Memory B cell (primary cell): ENCODE results near the gene STAM2.

Source experiments
- ATAC-seq: fragments of 150-1000 bp; cut with Tn5 transposase; 2 replicates; pipeline ENCODE4 v1.10.0; 2021; ENCODE audit warnings: low read depth, mild to moderate bottlenecking, moderate library complexity
- DNase-seq, 2 donors: peaks; one replicate each; pipeline ENCODE4 v3.0.0; 2022; ENCODE audit warnings: low spot score in 2 of 2
- H3K27ac Mint-ChIP-seq: one replicate; pipeline ENCODE4 v1.8.0; 2022; ENCODE audit warnings: mild to moderate bottlenecking, moderate library complexity, mixed read lengths
- H3K27me3 Mint-ChIP-seq: one replicate; pipeline ENCODE4 v1.8.0; 2022; ENCODE audit warnings: mixed read lengths
- H3K36me3 Mint-ChIP-seq: one replicate; pipeline ENCODE4 v1.8.0; 2022; ENCODE audit warnings: mild to moderate bottlenecking, mixed read lengths
- H3K4me1 Mint-ChIP-seq: one replicate; pipeline ENCODE4 v1.8.0; 2022; ENCODE audit warnings: mixed read lengths
- H3K4me3 Mint-ChIP-seq: one replicate; pipeline ENCODE4 v1.8.0; 2022; ENCODE audit warnings: mild to moderate bottlenecking, moderate library complexity, mixed read lengths
- H3K9me3 Mint-ChIP-seq: one replicate; pipeline ENCODE4 v1.8.0; 2022; ENCODE audit warnings: mixed read lengths

The STAM2 gene

DNA sequence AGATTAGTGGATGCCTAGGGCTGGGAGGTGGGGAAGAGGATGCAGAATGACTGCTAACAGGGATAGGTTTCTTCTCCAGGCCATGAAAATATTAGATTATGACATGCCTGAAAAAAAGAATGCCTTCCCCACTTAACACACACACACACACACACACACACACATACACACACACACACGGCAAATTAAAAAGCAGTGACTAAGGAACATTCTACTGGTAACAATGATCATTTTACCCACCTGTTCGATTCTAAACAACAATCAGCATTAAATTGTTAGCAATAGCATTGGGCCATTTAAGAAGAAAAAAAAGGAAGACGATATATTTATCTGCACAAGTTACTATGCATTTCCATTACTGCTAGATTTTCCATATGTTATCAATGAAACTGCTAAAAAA, 87.6 kb downstream of the STAM2 start:
- DNase-seq (no peak), ATAC-seq (no peak)
- no peak overlapping the region for H3K4me3 Mint-ChIP-seq
- no peak overlapping the region for H3K27ac Mint-ChIP-seq
- no peaks in the 10 kb centered on the region for H3K4me1 Mint-ChIP-seq
- H3K36me3 Mint-ChIP-seq, result no peaks in the 10 kb centered on the region
- H3K9me3 Mint-ChIP-seq, result no peaks in the 10 kb centered on the region
- H3K27me3 Mint-ChIP-seq, result no peaks in the 10 kb centered on the region

DNA sequence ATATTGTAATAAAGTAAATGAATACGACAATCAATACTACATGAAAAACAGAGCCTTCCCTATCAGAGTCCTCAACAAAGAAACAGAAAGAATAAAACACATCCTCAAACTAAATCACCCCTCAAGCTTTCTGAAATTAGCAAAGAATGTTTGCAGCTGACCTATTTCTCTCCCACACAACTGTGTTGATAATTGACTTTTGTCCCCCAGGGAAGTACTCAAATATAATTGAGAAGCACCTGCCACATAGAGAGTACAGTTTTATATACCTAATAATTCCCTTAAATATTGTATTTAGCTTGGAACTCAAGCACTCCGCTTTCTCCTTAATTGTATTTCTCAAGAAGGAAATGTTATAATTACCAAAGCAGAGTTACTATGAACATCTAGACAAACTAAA, 89.3 kb downstream of the STAM2 start:
- Mint-ChIP-seq H3K27ac (no peak overlapping the region), H3K4me3 (no peak overlapping the region), H3K9me3 (no peaks in the 10 kb centered on the region), H3K36me3 (no peaks in the 10 kb centered on the region), H3K27me3 (no peaks in the 10 kb centered on the region), H3K4me1 (no peaks in the 10 kb centered on the region)
- ATAC-seq (no peak), DNase-seq (no peak)

DNA sequence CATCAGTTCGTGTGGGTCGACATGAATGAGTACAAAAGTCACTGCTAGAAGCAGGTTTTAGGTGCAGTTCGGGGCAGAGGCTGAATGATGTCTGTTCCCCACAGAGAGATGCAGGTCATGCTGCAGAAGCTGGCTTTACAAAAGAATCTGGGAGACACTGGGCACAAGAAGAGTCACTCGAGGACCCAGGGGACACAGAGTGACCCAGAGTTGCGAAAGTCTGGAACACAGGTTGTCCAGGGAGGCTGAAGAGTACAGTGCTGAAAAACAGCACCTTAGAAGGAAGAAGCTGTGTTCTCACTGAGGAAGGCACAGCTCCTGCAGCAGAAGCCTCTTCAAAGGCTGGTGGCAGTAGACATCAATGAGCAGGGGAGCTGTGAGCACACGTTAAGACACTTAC, 91.5 kb downstream of the STAM2 start:
- no peak overlapping the region for H3K4me3 Mint-ChIP-seq
- H3K27ac Mint-ChIP-seq, result no peak overlapping the region
- no peak for ATAC-seq
- H3K4me1 Mint-ChIP-seq, result no peaks in the 10 kb centered on the region
- H3K36me3 Mint-ChIP-seq, result no peaks in the 10 kb centered on the region
- no peaks in the 10 kb centered on the region for H3K9me3 Mint-ChIP-seq
- H3K27me3 Mint-ChIP-seq, result no peaks in the 10 kb centered on the region
- no peak for DNase-seq

DNA sequence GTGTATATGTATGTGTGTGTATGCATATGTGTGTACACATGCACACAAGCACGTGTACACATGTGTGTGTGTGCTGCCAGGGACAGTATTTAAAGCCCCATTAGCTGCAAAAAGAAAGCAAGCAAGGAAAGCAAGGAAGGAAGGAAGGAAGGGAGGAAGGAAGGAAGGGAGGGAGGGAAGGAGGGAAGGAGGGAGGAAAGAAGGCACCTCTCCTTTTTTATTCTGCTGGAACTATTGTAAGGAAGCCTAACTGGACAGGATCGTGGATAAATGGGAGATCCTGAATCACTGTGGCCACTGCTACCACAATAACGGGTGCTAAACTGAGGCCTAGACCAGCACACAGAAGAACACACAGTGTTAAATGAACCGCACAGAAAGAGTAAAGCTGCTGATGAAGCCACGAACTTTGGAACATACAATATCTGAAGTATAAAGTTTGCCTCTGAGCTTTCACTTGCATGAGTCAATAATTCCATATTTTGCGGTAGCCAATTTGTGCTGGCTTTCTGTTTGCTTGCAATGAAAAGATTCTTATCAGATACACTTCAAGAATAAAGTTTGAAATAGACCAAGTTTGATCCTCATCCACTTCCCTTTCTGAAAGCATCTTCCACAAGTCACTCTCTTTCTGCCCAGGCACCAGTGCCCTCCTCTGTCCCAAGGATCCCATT, 92.2 kb downstream of the STAM2 start:
- Mint-ChIP-seq H3K9me3 (no peaks in the 10 kb centered on the region), H3K4me3 (no peak overlapping the region), H3K36me3 (no peaks in the 10 kb centered on the region), H3K27ac (no peak overlapping the region), H3K4me1 (no peaks in the 10 kb centered on the region), H3K27me3 (no peaks in the 10 kb centered on the region)
- no peak for DNase-seq
- no peak for ATAC-seq

DNA sequence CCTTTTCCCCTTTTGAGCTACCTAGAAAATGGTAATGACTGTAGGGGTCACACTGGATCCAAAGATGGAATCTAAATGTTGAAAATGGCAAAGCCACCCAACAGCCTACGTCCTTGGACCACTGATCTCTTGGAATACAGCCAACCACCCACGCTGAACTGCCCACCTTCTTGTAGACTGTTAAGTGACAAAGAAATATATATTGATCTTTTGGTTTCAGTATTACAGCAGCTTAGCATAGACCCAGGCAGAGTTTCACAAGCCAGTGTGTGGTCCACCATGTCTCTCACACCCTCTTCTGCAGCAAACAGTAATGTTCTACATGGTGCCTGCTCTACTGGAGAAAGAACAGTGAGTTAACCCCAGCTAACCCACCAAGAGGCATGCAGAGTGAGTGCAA, 96.9 kb downstream of the STAM2 start:
- peaks cover 2% of the 10 kb centered on the region for H3K9me3 Mint-ChIP-seq
- no peak for DNase-seq
- H3K36me3 Mint-ChIP-seq, result no peaks in the 10 kb centered on the region
- ATAC-seq, result no peak
- no peak overlapping the region for H3K27ac Mint-ChIP-seq
- no peaks in the 10 kb centered on the region for H3K4me1 Mint-ChIP-seq
- H3K27me3 Mint-ChIP-seq, result peaks cover 5% of the 10 kb centered on the region
- H3K4me3 Mint-ChIP-seq, result no peak overlapping the region

DNA sequence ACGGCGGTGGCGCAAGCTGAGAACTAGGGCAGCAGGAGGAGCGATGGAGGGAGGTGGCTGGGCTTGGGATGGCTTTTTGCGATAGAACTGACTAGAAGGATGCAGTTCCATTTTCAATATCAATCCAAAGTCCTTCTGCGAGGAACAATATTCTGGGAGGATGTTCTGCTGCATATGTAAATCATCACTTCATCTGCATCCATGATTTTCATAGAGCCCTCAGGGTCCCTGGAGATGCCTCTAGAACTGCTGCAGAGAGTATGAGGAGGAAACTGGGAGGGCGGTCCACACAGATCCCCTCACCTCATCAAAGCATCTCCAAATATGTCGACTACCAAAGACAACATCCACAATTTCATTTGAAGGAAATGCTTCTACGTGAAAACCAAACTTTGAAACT, 97.5 kb downstream of the STAM2 start:
- H3K4me3 Mint-ChIP-seq, result no peak overlapping the region

DNA sequence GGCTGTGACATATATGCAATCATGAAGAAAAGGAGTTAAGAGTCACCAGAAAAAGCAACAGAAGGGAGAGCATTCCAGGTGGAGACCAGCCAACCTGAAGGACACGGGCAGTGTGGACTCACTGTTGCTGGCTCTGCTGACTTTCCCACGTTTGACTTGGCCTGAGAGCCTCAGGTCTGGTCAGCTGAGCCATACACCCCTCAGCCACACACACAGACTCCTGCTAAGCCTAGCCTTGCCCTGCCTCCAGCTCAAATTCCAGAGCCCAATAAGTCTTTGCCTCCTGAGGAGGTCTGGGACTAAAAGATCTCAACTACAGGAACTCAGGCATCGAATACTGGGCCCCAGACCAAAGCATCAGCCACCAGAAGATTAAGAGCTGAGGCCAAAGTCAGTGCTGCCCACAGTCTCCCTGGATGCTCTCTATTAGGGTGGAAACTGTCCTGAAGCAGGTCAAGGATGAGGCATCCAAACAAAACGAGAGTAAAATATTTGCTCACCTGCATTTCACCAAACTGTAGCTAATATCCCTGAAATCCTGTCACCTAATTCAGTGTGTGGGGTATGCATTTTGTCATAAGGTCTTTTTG, 100.0 kb downstream of the STAM2 start:
- peaks cover 2% of the 10 kb centered on the region for H3K9me3 Mint-ChIP-seq
- no peak overlapping the region for H3K4me3 Mint-ChIP-seq
- H3K27me3 Mint-ChIP-seq, result peaks cover 5% of the 10 kb centered on the region
- no peaks in the 10 kb centered on the region for H3K4me1 Mint-ChIP-seq
- ATAC-seq (no peak), DNase-seq (no peak)
- H3K27ac Mint-ChIP-seq, result no peak overlapping the region
- no peaks in the 10 kb centered on the region for H3K36me3 Mint-ChIP-seq

More for the DNA sequence above, 97.5 kb downstream of the STAM2 start:
- no peaks in the 10 kb centered on the region for H3K4me1 Mint-ChIP-seq
- H3K36me3 Mint-ChIP-seq, result no peaks in the 10 kb centered on the region
- ATAC-seq, result no peak
- H3K27me3 Mint-ChIP-seq, result peaks cover 5% of the 10 kb centered on the region
- DNase-seq, result no peak
- H3K27ac Mint-ChIP-seq, result no peak overlapping the region
- H3K9me3 Mint-ChIP-seq, result peaks cover 2% of the 10 kb centered on the region

DNA sequence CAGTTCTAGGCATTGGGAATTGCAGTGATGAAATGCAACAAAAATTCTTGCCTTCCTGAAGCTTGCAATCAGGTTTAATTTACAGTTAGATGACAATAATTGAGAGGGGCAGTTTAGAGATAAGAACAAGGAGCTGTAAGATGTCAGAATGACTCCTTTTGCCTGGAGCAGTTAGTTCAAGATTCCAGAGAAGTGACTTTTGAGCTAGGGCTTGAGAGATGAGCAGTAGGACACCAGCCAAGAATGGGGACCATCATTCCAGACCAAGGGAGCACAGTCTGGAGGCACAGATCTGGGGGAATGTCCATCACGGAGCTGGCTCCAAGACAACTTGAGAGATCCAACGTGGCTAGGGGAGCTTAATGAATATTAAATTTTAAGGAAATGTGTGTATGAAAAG, 103.6 kb downstream of the STAM2 start:
- no peak overlapping the region for H3K27ac Mint-ChIP-seq
- no peak for ATAC-seq
- H3K9me3 Mint-ChIP-seq, result peaks cover 2% of the 10 kb centered on the region
- no peaks in the 10 kb centered on the region for H3K4me1 Mint-ChIP-seq
- no peaks in the 10 kb centered on the region for H3K36me3 Mint-ChIP-seq
- no peak overlapping the region for H3K4me3 Mint-ChIP-seq
- peaks cover 5% of the 10 kb centered on the region for H3K27me3 Mint-ChIP-seq
- DNase-seq, result no peak

DNA sequence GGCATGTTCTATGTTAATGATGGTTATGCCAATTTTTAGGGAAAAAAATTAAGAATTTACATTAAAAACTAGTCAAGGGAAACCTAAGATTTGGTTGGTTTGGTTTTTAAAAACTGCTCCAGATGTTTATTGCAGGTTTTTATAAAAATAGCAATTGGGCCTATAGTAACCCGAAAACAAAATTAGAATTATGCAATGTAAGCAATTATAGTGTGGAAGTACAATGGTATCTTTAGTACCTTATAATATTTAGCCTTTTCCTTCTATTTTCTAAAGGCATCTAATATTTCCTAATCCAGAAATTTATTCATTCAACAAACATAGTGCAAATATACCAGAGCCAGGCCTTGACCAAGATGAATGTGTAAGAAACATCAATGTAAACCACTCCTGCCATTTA, 104.0 kb downstream of the STAM2 start:
- H3K4me1 Mint-ChIP-seq, result no peaks in the 10 kb centered on the region
- peaks cover 2% of the 10 kb centered on the region for H3K9me3 Mint-ChIP-seq
- no peak for DNase-seq
- no peaks in the 10 kb centered on the region for H3K36me3 Mint-ChIP-seq
- no peak overlapping the region for H3K27ac Mint-ChIP-seq
- H3K27me3 Mint-ChIP-seq, result peaks cover 5% of the 10 kb centered on the region
- no peak for ATAC-seq
- H3K4me3 Mint-ChIP-seq, result no peak overlapping the region

DNA sequence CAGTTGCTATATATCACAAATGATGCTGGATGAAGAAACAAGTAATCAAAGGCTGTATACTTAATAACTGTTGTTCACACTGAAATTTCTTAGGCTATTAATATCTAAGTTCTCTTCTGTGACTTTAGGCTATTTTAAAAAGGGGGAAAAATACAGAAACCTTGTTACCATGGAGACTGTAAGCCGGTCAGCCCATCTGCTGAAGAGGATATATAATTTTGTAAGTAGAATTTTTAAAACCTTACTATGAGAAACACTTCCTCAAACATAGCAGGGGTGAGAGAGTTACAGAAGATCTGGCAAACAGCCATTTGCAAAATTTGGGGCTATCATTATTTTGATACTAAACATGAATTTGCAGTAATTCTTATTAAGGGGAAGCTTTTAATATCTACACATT, 104.5 kb downstream of the STAM2 start:
- ATAC-seq (peak; percentile 41), DNase-seq (no peak)
- peaks cover under 1% of the 10 kb centered on the region for H3K4me1 Mint-ChIP-seq
- no peaks in the 10 kb centered on the region for H3K36me3 Mint-ChIP-seq
- H3K27me3 Mint-ChIP-seq, result peaks cover 5% of the 10 kb centered on the region
- no peak overlapping the region for H3K4me3 Mint-ChIP-seq
- peaks cover 2% of the 10 kb centered on the region for H3K9me3 Mint-ChIP-seq
- no peak overlapping the region for H3K27ac Mint-ChIP-seq

DNA sequence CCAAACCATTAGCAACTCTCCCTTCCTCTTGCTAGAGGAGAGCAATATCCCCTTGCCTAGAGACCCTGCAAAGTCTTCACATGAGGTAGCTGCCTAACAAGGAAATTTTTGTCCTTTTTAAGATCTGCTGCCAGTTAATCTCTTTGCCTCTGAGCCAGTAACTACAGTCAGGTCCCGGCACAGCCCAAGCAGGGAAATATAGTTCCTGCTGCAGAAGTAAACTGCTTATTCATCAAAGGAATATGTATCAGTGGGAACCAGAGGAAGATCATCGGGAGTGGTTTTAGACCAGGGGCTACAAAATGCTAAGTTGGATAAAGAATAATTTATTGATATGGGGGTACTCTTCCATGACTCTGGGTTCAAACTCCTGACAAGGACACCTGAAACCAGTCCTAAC, 107.3 kb downstream of the STAM2 start:
- H3K4me1 Mint-ChIP-seq, result peaks cover 2% of the 10 kb centered on the region
- H3K27ac Mint-ChIP-seq, result no peak overlapping the region
- H3K4me3 Mint-ChIP-seq, result no peak overlapping the region
- no peaks in the 10 kb centered on the region for H3K9me3 Mint-ChIP-seq
- DNase-seq (no peak), ATAC-seq (no peak)
- peaks cover 2% of the 10 kb centered on the region for H3K27me3 Mint-ChIP-seq
- no peaks in the 10 kb centered on the region for H3K36me3 Mint-ChIP-seq

DNA sequence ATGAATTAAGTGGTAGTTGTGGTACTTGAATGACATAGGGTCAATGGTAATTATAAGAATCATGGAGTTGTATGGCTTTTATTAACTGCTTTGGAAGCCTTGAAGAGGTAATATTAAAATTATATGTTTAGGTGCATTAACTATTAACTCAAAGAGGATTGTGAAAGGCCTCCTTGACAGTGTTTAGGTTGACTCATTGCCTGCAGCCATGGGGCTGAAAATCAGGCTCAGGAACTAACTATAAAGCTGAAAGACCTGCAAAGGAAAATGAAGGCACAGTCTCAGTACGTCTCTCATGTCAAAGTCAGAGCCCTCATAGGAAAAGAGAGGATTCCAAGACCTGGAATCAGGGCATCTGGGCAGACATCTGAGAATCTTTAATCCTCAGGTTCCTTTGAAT, 107.7 kb downstream of the STAM2 start:
- Mint-ChIP-seq H3K36me3 (no peaks in the 10 kb centered on the region), H3K9me3 (no peaks in the 10 kb centered on the region), H3K27ac (no peak overlapping the region), H3K4me3 (no peak overlapping the region), H3K4me1 (peaks cover 2% of the 10 kb centered on the region), H3K27me3 (peaks cover 2% of the 10 kb centered on the region)
- ATAC-seq, result no peak
- DNase-seq, result no peak
